HFFc6 (cell line): Measurements from ENCODE around the gene MIA2. TPM values are rescaled to one million over a fixed set of nuclear protein-coding genes. Genes with fewer than 3 reads are reported as not detected.

Source experiments
- DNase-seq: peaks from one replicate; pipeline ENCODE4 v3.0.0-alpha.2; 2018
- H3K27ac Mint-ChIP-seq: 2 replicates; pipeline ENCODE4 v1.8.0; 2020; ENCODE audit warnings: mild to moderate bottlenecking, mixed read lengths
- H3K27me3 Mint-ChIP-seq: 2 replicates; pipeline ENCODE4 v1.8.0; 2021; ENCODE audit warnings: mild to moderate bottlenecking, moderate library complexity, mixed read lengths; ENCODE audit not compliant: insufficient read depth
- H3K36me3 Mint-ChIP-seq: 2 replicates; pipeline ENCODE4 v1.8.0; 2021; ENCODE audit warnings: low read depth, mixed read lengths
- H3K4me1 Mint-ChIP-seq: 2 replicates; pipeline ENCODE4 v1.8.0; 2020; ENCODE audit warnings: low read depth, mixed read lengths
- H3K4me3 Mint-ChIP-seq: 2 replicates; pipeline ENCODE4 v1.8.0; 2020; ENCODE audit warnings: mild to moderate bottlenecking, moderate library complexity, mixed read lengths
- H3K9me3 Mint-ChIP-seq: 2 replicates; pipeline ENCODE4 v1.8.0; 2020; ENCODE audit warnings: mild to moderate bottlenecking, mixed read lengths
- total RNA-seq, 6 experiments: library from RNA; stranded (reverse); fragmentation: NEBNext Ultra II Directional; extraction: Animal tissue kit (Norgen Biotek cat#: 25700); gene quantifications; 2 replicates in 1 of 6; 3 replicates in 5 of 6; pipeline ENCODE4 v1.2.3, GENCODE V29; 2021
- TF ChIP-seq, protein P1 (sequence below): fragments of 200-600 bp; sonication (generic); IDR thresholded peaks from 2 replicates; pipeline ENCODE4 v1.5.0; 2021; ENCODE audit warnings: antibody characterized with exemption, mild to moderate bottlenecking

Gene MIA2
- total RNA-seq, 6 experiments from 2014 or later = 11.5 to 16.3 (median 13.0) TPM

DNA sequence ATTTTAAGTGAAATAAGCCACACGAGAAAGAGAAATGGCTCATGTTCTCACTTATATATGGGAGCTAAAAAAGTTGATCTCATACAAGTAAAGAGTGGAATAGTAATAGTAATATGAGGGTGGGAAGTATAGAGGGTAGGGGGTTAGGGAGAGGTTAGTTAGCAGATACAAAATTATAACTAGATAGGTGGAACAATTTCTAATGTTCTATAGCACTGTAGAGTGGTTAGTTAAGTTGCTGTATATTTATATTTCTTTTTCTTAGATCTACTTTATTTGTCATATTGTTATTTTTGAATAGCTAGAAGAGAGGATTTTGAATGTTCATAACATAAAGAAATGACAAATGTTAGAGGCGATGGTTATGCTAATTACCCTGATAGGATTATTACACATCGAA, 74.1 kb downstream of the MIA2 start:
- Mint-ChIP-seq H3K27me3 (no peaks in the 10 kb centered on the region), H3K36me3 (peaks cover 5% of the 10 kb centered on the region), H3K27ac (no peak overlapping the region), H3K4me1 (no peaks in the 10 kb centered on the region), H3K4me3 (no peak overlapping the region), H3K9me3 (no peaks in the 10 kb centered on the region)
- DNase-seq = no peak
- TF ChIP-seq, protein P1, sequence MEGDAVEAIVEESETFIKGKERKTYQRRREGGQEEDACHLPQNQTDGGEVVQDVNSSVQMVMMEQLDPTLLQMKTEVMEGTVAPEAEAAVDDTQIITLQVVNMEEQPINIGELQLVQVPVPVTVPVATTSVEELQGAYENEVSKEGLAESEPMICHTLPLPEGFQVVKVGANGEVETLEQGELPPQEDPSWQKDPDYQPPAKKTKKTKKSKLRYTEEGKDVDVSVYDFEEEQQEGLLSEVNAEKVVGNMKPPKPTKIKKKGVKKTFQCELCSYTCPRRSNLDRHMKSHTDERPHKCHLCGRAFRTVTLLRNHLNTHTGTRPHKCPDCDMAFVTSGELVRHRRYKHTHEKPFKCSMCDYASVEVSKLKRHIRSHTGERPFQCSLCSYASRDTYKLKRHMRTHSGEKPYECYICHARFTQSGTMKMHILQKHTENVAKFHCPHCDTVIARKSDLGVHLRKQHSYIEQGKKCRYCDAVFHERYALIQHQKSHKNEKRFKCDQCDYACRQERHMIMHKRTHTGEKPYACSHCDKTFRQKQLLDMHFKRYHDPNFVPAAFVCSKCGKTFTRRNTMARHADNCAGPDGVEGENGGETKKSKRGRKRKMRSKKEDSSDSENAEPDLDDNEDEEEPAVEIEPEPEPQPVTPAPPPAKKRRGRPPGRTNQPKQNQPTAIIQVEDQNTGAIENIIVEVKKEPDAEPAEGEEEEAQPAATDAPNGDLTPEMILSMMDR = no peak

DNA sequence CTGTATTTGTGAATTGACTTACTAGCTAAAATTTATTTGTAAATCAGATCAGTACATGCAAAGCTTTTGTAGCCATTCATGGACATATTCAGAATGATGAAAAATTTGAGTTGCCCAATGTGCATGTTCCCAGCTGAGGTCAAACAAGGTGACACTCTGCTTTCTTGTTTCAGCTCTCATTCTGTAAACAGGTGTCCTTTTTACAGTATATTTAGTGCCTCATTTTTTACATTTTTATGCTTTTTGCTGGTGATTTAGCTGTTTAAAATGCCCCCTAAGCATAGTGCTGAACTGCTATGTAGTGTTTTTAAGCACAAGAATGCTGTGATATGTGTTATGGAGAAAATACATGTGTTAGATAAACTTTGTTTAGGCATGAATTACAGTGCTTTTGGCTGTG, 76.3 kb downstream of the MIA2 start:
- no peaks in the 10 kb centered on the region for H3K9me3 Mint-ChIP-seq

DNA sequence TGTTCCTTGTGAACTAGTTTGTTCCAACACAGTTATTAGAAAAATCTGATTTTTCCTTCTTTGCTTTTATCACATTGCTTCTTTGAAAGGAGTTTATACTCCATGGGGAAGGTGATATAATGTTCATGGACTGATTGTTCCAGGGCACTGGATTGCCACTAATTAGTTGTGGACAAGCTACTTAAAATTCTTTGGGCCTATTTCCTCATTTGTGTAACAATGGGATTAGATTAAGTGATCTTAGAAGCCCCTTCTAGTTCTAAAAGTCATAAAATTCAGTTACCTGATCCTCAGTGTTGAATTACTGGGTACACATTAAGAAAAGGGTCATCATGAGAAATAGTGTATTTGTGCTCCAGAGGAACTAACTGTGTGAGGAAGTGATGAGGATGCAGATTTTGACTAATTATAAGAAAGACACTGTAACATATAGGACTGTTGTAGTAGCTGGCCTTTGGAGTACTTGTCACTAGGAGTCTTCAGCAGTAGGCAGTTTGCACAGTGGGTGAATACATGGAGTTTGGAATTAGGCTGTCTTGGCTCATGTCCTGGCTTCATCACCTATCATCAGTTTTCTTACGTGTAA, 82.2 kb downstream of the MIA2 start:
- no peaks in the 10 kb centered on the region for H3K9me3 Mint-ChIP-seq
- H3K4me1 Mint-ChIP-seq = peaks cover 12% of the 10 kb centered on the region; the same call in 1 of the 2 replicates
- no peak overlapping the region for H3K27ac Mint-ChIP-seq
- no peak overlapping the region for H3K4me3 Mint-ChIP-seq
- no peaks in the 10 kb centered on the region for H3K27me3 Mint-ChIP-seq
- H3K36me3 Mint-ChIP-seq = peaks cover 14% of the 10 kb centered on the region
- DNase-seq = no peak
- TF ChIP-seq, protein P1 = no peak

More for the DNA sequence above, 76.3 kb downstream of the MIA2 start:
- TF ChIP-seq, protein P1 = no peak
- no peak overlapping the region for H3K4me3 Mint-ChIP-seq
- no peaks in the 10 kb centered on the region for H3K4me1 Mint-ChIP-seq
- H3K36me3 Mint-ChIP-seq = peaks cover 5% of the 10 kb centered on the region
- no peak overlapping the region for H3K27ac Mint-ChIP-seq
- DNase-seq = no peak
- no peaks in the 10 kb centered on the region for H3K27me3 Mint-ChIP-seq

DNA sequence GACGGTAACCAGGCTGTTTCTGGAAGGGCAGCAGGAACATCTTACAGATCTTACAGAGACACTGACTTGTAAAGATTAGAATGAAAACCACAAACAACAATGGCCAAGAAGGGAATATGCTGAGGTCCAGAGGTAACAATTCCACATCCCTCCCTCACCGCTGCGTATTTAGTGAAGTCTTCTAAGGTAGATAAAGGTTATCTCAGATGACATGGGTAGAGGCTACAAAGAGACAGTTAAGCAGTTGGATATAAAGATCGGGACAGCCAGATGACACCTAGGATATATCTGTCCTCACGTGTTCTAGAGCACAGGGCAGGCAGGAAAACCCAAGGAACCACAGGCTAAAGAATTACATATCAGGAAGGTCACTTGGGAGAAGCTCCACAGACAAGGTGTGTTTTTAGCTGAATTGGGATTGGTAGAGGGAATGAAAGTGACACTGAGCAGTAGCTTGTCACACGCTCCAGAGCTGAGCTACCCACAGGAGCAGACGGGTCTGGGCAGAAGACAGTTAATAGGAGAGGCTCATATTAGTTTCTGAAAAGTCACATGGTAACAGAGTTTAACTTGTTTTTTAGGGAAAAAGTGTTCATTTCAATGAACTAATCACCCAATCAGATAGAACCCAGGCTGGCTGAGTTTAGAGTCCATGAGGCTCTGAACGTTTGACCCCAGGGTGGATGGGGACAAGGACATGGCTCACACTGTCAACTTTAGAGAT, 83.3 kb downstream of the MIA2 start:
- Mint-ChIP-seq H3K36me3 (peaks cover 13% of the 10 kb centered on the region), H3K4me3 (no peak overlapping the region), H3K9me3 (no peaks in the 10 kb centered on the region), H3K4me1 (peaks cover 12% of the 10 kb centered on the region; the same call in 1 of the 2 replicates), H3K27ac (no peak overlapping the region), H3K27me3 (no peaks in the 10 kb centered on the region)
- no peak for DNase-seq
- TF ChIP-seq, protein P1 = no peak

DNA sequence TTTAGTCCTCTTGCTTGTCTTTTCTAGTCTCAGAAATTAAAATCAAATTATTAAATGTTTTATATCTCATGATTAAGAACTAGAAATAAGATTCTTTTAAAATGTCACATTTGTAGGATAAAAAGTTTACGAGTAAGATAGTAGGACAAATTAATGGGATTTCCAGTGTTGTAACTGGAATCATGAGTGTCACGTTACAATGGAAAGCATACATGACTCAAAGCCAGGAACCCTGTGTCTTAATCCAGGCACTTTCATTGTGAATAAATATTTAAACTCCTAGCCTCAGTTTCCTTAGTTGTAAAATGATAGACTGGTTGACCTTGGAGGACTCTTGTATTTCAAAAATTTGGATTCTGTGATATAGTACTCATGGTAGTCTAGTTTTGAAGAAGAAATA, 84.9 kb downstream of the MIA2 start:
- H3K27ac Mint-ChIP-seq = no peak overlapping the region

More for the DNA sequence above, 84.9 kb downstream of the MIA2 start:
- H3K4me1 Mint-ChIP-seq = peaks cover 28% of the 10 kb centered on the region
- DNase-seq = no peak
- H3K9me3 Mint-ChIP-seq = no peaks in the 10 kb centered on the region
- no peak overlapping the region for H3K4me3 Mint-ChIP-seq
- TF ChIP-seq, protein P1 = no peak
- peaks cover 9% of the 10 kb centered on the region for H3K36me3 Mint-ChIP-seq
- H3K27me3 Mint-ChIP-seq = no peaks in the 10 kb centered on the region
